Mesendoderm (in vitro differentiated cells): ENCODE measurements around the gene FNDC10.

ENCODE experiments used
- DNase-seq: peaks from one replicate; pipeline ENCODE4 v3.0.0; 2013
- H2AK5ac ChIP-seq: 2 replicates; pipeline ENCODE4 v1.6.1; 2013; ENCODE audit warnings: low read length, inconsistent platforms
- H2BK120ac ChIP-seq: 2 replicates; pipeline ENCODE4 v1.6.1; 2013; ENCODE audit warnings: low read depth, mild to moderate bottlenecking, low read length, moderate library complexity, mixed read lengths
- H2BK15ac ChIP-seq: replicated peaks from 2 replicates; pipeline ENCODE4 v1.6.1; 2013; ENCODE audit warnings: low read depth, mild to moderate bottlenecking, moderate library complexity
- H2BK5ac ChIP-seq: 2 replicates; pipeline ENCODE4 v1.6.1; 2013; ENCODE audit warnings: low read length, inconsistent platforms
- H3K18ac ChIP-seq: 2 replicates; pipeline ENCODE4 v1.6.1; 2013; ENCODE audit warnings: mild to moderate bottlenecking, low read length, mixed read lengths
- H3K23ac ChIP-seq: one replicate; pipeline ENCODE4 v1.6.1; 2013; ENCODE audit warnings: low read length
- H3K27ac ChIP-seq: 2 replicates; pipeline ENCODE4 v1.5.1; 2013; ENCODE audit warnings: low read depth, mild to moderate bottlenecking, inconsistent platforms, low read length, moderate library complexity
- H3K27me3 ChIP-seq: 2 replicates; pipeline ENCODE4 v1.6.1; 2013; ENCODE audit warnings: low read length, control low read depth, mild to moderate bottlenecking, inconsistent platforms; ENCODE audit not compliant: insufficient read depth, poor library complexity
- H3K36me3 ChIP-seq: 2 replicates; pipeline ENCODE4 v1.6.1; 2013; ENCODE audit warnings: low read length, inconsistent platforms; ENCODE audit not compliant: control insufficient read depth, insufficient read depth
- H3K4ac ChIP-seq: one replicate; pipeline ENCODE4 v1.6.1; 2013; ENCODE audit warnings: low read depth, mild to moderate bottlenecking, low read length, moderate library complexity
- H3K4me1 ChIP-seq: 2 replicates; pipeline ENCODE4 v1.6.1; 2013; ENCODE audit warnings: low read depth, low read length, inconsistent platforms; ENCODE audit not compliant: control insufficient read depth
- H3K4me2 ChIP-seq: 2 replicates; pipeline ENCODE4 v1.6.1; 2013; ENCODE audit warnings: low read length
- H3K4me3 ChIP-seq: 2 replicates; pipeline ENCODE4 v1.5.1; 2013; ENCODE audit warnings: mild to moderate bottlenecking, low read length
- H3K56ac ChIP-seq: one replicate; pipeline ENCODE4 v1.6.1; 2013; ENCODE audit warnings: low read length
- H3K79me1 ChIP-seq: 2 replicates; pipeline ENCODE4 v1.6.1; 2013; ENCODE audit warnings: low read length, inconsistent platforms
- H3K79me2 ChIP-seq: 2 replicates; pipeline ENCODE4 v1.6.1; 2013; ENCODE audit warnings: mild to moderate bottlenecking, low read length; ENCODE audit not compliant: control insufficient read depth, insufficient read depth
- H3K9ac ChIP-seq: 2 replicates; pipeline ENCODE4 v1.6.1; 2013; ENCODE audit warnings: low read length, inconsistent platforms
- H4K5ac ChIP-seq: one replicate; pipeline ENCODE4 v1.6.1; 2013; ENCODE audit warnings: low read length
- H4K8ac ChIP-seq: one replicate; pipeline ENCODE4 v1.6.1; 2013; ENCODE audit warnings: low read depth, mild to moderate bottlenecking, control low read depth, low read length, moderate library complexity
- WGBS: extraction: QIAGEN DNeasy Blood & Tissue Kit; methylation state at CpG from one replicate; pipeline ENCODE4 v1.1.7; 2013; ENCODE audit warnings: low lambda C conversion rate, missing lambda C conversion rate; ENCODE audit not compliant: insufficient coverage; ENCODE audit errors: extremely low coverage; 5-methylcytosine and 5-hydroxymethylcytosine counted together

FNDC10 gene

DNA sequence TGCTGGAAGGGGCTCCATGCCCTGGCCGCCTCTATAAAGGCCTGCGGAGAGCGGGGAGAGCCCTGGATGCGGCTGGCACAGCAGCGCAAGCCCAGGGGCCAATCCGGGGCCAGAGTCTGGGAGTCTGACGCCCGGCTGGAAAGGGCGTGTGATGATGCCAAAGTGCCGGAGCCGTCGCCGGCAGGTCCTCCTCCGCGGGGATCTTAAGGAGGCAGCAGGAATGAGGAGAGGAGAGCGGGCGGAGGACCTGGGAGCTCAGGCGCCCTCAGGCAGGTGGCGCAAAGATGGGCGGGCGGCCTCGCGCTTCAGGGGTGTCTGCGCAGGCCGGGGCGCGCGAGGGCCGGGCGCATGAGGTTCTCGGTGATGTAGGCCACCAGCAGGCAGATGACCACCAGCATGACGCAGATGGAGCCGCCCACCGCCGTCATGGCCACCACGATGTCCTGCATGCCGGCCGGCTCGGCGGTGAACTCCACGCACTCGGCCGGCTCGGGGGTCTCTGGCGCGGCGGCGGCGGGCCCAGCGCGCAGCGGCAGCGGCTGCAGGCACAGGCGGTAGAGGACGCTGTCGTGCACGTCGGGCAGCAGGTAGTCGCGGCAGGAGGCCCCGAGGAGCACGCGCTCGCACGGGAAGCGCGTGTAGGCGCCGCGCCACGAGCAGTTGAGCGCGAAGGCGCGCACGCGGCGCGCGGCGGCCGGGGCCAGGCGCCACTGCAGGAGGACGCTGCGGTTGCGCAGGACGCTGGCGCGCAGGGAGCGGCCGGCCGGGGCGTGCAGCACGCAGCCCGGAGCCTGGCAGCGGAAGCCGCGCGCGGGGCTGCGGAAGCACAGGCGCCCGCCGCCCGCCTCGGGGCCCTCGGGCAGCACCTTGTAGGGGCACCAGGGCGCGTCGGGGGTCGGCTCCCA, 653 bp downstream of the FNDC10 start:
- Histone ChIP-seq H3K4me1 (no peaks in the 10 kb centered on the region), H3K36me3 (no peaks in the 10 kb centered on the region), H3K79me1 (no peaks in the 10 kb centered on the region), H3K79me2 (no peaks in the 10 kb centered on the region), H3K4ac (no peak overlapping the region), H3K4me3 (no peak overlapping the region), H3K56ac (peak overlapping the region; percentile 73), H2BK120ac (no peak overlapping the region), H3K18ac (no peak overlapping the region), H3K9ac (peak overlapping the region; percentile 24), H3K4me2 (peak overlapping the region; percentile 36), H2AK5ac (no peak overlapping the region), H3K27me3 (peaks cover 14% of the 10 kb centered on the region), H2BK15ac (no peak overlapping the region), H4K8ac (no peak overlapping the region), H3K23ac (no peak overlapping the region), H4K5ac (no peak overlapping the region), H3K27ac (no peak overlapping the region), H2BK5ac (no peak overlapping the region)
- no CpG with 5 or more reads among the region's 111 CpGs for WGBS
- DNase-seq = peak; percentile 32

DNA sequence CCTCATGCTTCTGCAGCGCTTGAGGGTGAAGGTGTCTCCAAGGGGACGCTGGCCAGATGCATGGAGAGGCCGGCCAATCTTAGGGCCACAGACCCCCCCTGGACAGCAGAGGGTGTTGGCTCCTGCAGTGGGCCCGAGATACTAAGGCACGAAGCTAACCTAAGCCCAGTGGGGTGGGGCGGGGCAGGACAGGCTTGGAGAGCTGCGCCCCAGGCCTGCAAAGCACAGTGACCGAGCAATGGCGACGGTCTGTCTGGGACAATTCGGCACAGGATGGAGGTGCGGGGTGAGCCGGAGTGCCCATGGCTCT, 1.3 kb downstream of the FNDC10 start:
- WGBS = no CpG with 5 or more reads among the region's 13 CpGs
- DNase-seq = no peak
- no peak overlapping the region for H3K56ac ChIP-seq
- H3K9ac ChIP-seq = no peak overlapping the region
- no peak overlapping the region for H3K18ac ChIP-seq
- no peak overlapping the region for H2BK5ac ChIP-seq
- H3K36me3 ChIP-seq = no peaks in the 10 kb centered on the region
- H4K5ac ChIP-seq = no peak overlapping the region
- no peak overlapping the region for H3K27ac ChIP-seq
- H3K4me3 ChIP-seq = no peak overlapping the region
- H3K4me2 ChIP-seq = no peak overlapping the region
- no peak overlapping the region for H2BK15ac ChIP-seq
- H3K79me2 ChIP-seq = no peaks in the 10 kb centered on the region
- H2BK120ac ChIP-seq = no peak overlapping the region
- H3K27me3 ChIP-seq = peaks cover 14% of the 10 kb centered on the region
- H3K4me1 ChIP-seq = no peaks in the 10 kb centered on the region
- H4K8ac ChIP-seq = no peak overlapping the region
- H3K79me1 ChIP-seq = no peaks in the 10 kb centered on the region
- no peak overlapping the region for H3K23ac ChIP-seq
- no peak overlapping the region for H2AK5ac ChIP-seq
- H3K4ac ChIP-seq = no peak overlapping the region

DNA sequence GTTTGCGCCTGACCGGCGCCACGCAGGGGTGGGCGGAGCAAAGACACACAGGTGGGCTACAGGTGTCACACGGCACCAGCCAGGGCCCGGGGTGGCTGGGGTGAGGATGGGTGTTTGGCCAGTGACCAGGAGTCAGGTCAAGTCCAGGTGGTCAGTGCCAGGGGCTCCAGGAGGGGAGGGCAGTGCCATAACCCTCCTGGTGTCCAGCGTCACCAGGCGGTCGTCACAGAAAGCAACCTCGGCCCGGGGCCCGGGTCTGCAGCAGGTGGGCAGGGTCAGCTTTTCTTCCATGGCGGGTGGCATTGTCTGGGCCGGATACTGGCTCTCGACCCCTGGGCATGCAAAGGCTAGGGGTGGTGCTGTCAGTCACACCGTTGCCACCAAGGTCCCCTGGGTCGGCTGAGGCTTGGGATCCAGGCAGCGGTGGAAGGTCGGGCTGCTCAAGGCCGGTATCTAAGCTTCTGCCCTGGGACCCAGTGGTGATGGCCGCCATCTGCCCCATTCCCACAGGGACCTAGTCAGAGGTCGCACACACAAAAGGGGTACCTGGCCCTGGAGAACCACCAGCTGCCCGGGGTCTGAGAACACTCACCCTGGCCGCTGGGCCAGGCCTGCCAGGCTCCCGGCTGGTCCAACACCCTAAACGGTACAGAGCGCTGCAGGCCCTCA, 1.8 kb downstream of the FNDC10 start:
- Histone ChIP-seq H3K23ac (no peak overlapping the region), H3K36me3 (no peaks in the 10 kb centered on the region), H2BK120ac (no peak overlapping the region), H3K79me2 (no peaks in the 10 kb centered on the region), H3K18ac (no peak overlapping the region), H4K8ac (no peak overlapping the region), H3K9ac (no peak overlapping the region), H2BK5ac (no peak overlapping the region), H3K4me3 (no peak overlapping the region), H3K79me1 (no peaks in the 10 kb centered on the region), H3K4ac (no peak overlapping the region), H3K56ac (no peak overlapping the region), H3K4me1 (no peaks in the 10 kb centered on the region), H3K4me2 (no peak overlapping the region), H2BK15ac (no peak overlapping the region), H3K27me3 (peaks cover 14% of the 10 kb centered on the region), H3K27ac (no peak overlapping the region), H2AK5ac (no peak overlapping the region), H4K5ac (no peak overlapping the region)
- DNase-seq = no peak
- WGBS = no CpG with 5 or more reads among the region's 28 CpGs

DNA sequence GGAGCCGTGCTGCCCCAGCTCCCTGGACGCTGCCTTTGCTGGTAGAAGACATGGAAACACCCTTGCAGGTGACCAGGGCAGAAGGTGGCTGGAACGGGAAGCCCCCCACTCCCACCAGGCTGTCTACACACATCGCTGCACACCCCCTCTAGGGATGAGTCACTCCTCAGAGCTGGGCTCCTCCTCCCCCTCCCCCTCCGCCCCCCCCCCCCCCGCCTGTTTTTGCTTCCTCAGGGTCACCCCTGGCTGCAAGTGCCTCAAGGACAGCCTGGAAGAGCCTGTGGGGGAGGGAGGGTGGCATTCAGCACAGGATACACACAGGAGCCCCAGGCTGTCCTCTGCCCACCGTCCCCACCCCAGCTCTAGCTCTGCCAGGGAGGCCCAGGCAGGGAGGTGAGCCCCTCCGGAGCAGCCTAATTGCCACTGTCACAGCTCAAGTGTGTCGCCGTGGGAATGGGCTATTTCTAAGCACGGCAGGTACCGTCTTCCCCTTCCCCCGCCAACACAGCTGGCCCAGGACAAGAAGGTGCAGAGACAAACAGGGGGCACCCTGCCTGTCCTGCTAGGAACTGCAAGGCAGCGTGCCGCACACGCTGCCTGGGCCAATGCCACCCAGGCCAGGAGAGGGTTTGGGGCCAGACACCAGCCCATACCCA, 2.5 kb downstream of the FNDC10 start:
- no peak overlapping the region for H3K9ac ChIP-seq
- peak; percentile 57 for DNase-seq
- H3K4me1 ChIP-seq = no peaks in the 10 kb centered on the region
- peaks cover 14% of the 10 kb centered on the region for H3K27me3 ChIP-seq
- no peak overlapping the region for H3K4me2 ChIP-seq
- no peak overlapping the region for H2BK15ac ChIP-seq
- H3K4me3 ChIP-seq = no peak overlapping the region
- H2BK5ac ChIP-seq = no peak overlapping the region
- no peak overlapping the region for H3K4ac ChIP-seq
- no peak overlapping the region for H3K56ac ChIP-seq
- H3K79me1 ChIP-seq = no peaks in the 10 kb centered on the region
- no peak overlapping the region for H2BK120ac ChIP-seq
- no peak overlapping the region for H4K8ac ChIP-seq
- no peak overlapping the region for H3K23ac ChIP-seq
- H3K18ac ChIP-seq = no peak overlapping the region
- WGBS = no CpG with 5 or more reads among the region's 16 CpGs
- H4K5ac ChIP-seq = no peak overlapping the region
- no peaks in the 10 kb centered on the region for H3K36me3 ChIP-seq
- no peak overlapping the region for H3K27ac ChIP-seq
- no peaks in the 10 kb centered on the region for H3K79me2 ChIP-seq
- H2AK5ac ChIP-seq = no peak overlapping the region

DNA sequence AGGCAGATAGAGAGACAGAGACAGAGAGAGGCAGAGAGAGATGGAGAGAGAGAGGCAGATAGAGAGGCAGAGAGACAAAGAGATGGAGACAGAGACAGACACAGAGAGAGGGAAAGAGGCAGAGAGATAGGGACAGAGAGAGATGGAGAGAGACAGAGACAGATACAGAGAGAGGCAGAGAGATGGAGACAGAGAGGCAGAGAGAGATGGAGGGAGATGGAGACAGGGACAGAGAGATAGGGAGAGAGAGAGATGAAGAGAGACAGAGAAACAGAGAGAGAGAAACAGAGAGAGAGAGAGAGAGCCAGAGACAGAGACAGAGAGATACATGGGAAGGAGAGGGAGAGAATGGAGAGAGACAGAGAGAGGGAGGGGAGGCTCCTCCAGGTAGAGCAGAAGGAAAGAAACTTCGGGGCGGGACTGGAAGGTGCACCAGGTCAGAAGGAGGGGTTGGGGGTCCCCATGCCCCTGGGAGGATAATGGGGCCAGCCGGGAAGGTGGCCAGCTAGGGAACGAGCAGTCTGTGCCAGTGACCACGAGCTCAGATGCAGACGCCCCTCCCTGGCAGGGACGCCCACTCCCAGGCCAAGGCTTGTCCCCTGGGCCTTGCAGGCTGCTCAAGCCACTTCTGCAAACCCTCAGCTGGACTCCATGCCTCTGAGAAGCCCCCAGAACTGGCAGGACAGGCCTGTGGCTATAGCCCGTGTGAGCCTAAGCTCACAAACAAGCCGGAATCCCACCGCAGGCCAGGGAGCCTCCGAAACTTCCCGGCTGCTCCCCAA, 3.3 kb downstream of the FNDC10 start:
- Histone ChIP-seq H3K4ac (no peak overlapping the region), H2AK5ac (no peak overlapping the region), H3K36me3 (no peaks in the 10 kb centered on the region), H3K27me3 (peaks cover 14% of the 10 kb centered on the region), H4K5ac (no peak overlapping the region), H3K9ac (no peak overlapping the region), H3K18ac (no peak overlapping the region), H2BK15ac (no peak overlapping the region), H4K8ac (no peak overlapping the region), H3K27ac (no peak overlapping the region), H3K23ac (no peak overlapping the region), H2BK5ac (no peak overlapping the region), H3K79me2 (no peaks in the 10 kb centered on the region), H3K4me2 (no peak overlapping the region), H3K4me3 (no peak overlapping the region), H3K4me1 (no peaks in the 10 kb centered on the region), H3K56ac (no peak overlapping the region), H2BK120ac (no peak overlapping the region), H3K79me1 (no peaks in the 10 kb centered on the region)
- WGBS = no CpG with 5 or more reads among the region's 12 CpGs
- no peak for DNase-seq
